ENCODE data around the gene THADA. TPM values are rescaled to one million over a fixed set of nuclear protein-coding genes. Genes with fewer than 3 reads are reported as not detected.
A peak's percentile ranks its signal among the peaks of the same experiment; 100 is the strongest.

THADA gene
- total and polyA plus RNA-seq, 8 donors, result 9.4 to 25.1 (median 18.2) TPM

- Histone ChIP-seq H3K27ac (no peak overlapping the region), H3K4me1 (no peaks in the 10 kb centered on the region), H3K4me3 (no peak overlapping the region), H3K36me3 (peaks cover 0 to 40% (median 12%) of the 10 kb centered on the region in 3 donors), H3K9me3 (no peaks in the 10 kb centered on the region), H3K27me3 (no peaks in the 10 kb centered on the region)
- peak in 1 of 6 donors; percentile 22 for DNase-seq
- TF ChIP-seq CTCF (IDR thresholded peaks at IDR 0.05), result peak; percentile 31 to 61 (median 56)
- FAIRE-seq, result peak; percentile 96
- intact Hi-C loops (cut with DNase I), result no loop called here
- WGBS, 2 donors, result 43 to 48% methylated on average over 8 of the region's 8 CpGs
- peak in 3 of 4 donors; percentile 69 to 77 (median 72) for ATAC-seq
These were observed 18.6 kb downstream of the THADA start for GRCh38 chr2:43576981-43577892.

- TF ChIP-seq CTCF (IDR thresholded peaks at IDR 0.05), result no peak
- peaks cover 0 to 49% (median 18%) of the 10 kb centered on the region in 3 donors for H3K36me3 ChIP-seq
- intact Hi-C loops (cut with DNase I), result no loop called here
- H3K27me3 ChIP-seq, result no peaks in the 10 kb centered on the region
- no peaks in the 10 kb centered on the region for H3K4me1 ChIP-seq
- DNase-seq (no peak), ATAC-seq (no peak), FAIRE-seq (no peak)
- WGBS, 2 donors, result 84 to 90% methylated on average over 1 of the region's 1 CpG
- no peak overlapping the region for H3K27ac ChIP-seq
- no peaks in the 10 kb centered on the region for H3K9me3 ChIP-seq
- H3K4me3 ChIP-seq, result no peak overlapping the region
These were observed 23.6 kb downstream of the THADA start for GRCh38 chr2:43572244-43572643.

GRCh38 chr2:43569921-43570320 lies 25.9 kb downstream of the THADA start:
- H3K36me3 ChIP-seq, result peaks cover 0 to 41% (median 14%) of the 10 kb centered on the region in 3 donors
- no peak overlapping the region for H3K27ac ChIP-seq
- no peak for TF ChIP-seq CTCF (IDR thresholded peaks at IDR 0.05)

GRCh38 chr2:43568228-43568627 lies 27.6 kb downstream of the THADA start:
- Histone ChIP-seq H3K36me3 (peaks cover 0 to 42% (median 9%) of the 10 kb centered on the region in 3 donors), H3K9me3 (no peaks in the 10 kb centered on the region), H3K27me3 (no peaks in the 10 kb centered on the region), H3K27ac (no peak overlapping the region), H3K4me3 (no peak overlapping the region), H3K4me1 (no peaks in the 10 kb centered on the region)
- TF ChIP-seq CTCF (IDR thresholded peaks at IDR 0.05), result no peak
- DNase-seq (no peak), ATAC-seq (no peak), FAIRE-seq (no peak)
- 48 to 55% methylated on average over 1 of the region's 1 CpG for WGBS, 2 donors
- intact Hi-C loops (cut with DNase I), result no loop called here

More at GRCh38 chr2:43569921-43570320, 25.9 kb downstream of the THADA start:
- DNase-seq (no peak), FAIRE-seq (no peak), ATAC-seq (no peak)
- WGBS, 2 donors, result 82 to 89% methylated on average over 3 of the region's 3 CpGs
- Histone ChIP-seq H3K27me3 (no peaks in the 10 kb centered on the region), H3K9me3 (no peaks in the 10 kb centered on the region), H3K4me1 (no peaks in the 10 kb centered on the region), H3K4me3 (no peak overlapping the region)
- intact Hi-C loops (cut with DNase I), result no loop called here

GRCh38 chr2:43566461-43566729 lies 29.4 kb downstream of the THADA start:
- ATAC-seq (no peak), FAIRE-seq (no peak), DNase-seq (no peak)
- intact Hi-C loops (cut with DNase I), result no loop called here
- no peaks in the 10 kb centered on the region for H3K4me1 ChIP-seq
- no peaks in the 10 kb centered on the region for H3K27me3 ChIP-seq
- no peak overlapping the region for H3K27ac ChIP-seq
- no peaks in the 10 kb centered on the region for H3K9me3 ChIP-seq
- TF ChIP-seq CTCF (IDR thresholded peaks at IDR 0.05), result no peak
- H3K4me3 ChIP-seq, result no peak overlapping the region
- peaks cover 0 to 27% (median 0%) of the 10 kb centered on the region in 3 donors for H3K36me3 ChIP-seq

All from pancreas (tissue), 10 donors.